Endometrial microvascular endothelial cells (primary cell): ENCODE data around the gene RALGPS1. TPM values are rescaled to one million over a fixed set of nuclear protein-coding genes. Genes with fewer than 3 reads are reported as not detected.
"Not testable (repeated sequence)": the region's sequence is repeated elsewhere in the genome, so short reads cannot be mapped to it uniquely, and the experiment has no call there.

Source experiments
- in situ Hi-C: cut with HindIII; loops from 2 replicates; pipeline ENCODE4 v1.10.0; 2017; ENCODE audit warnings: low sequenced_read_pairs, low pct_unique_long_range_greater_than_20kb; ENCODE audit errors: inconsistent ontology term
- total RNA-seq: library from RNA; depleted of rRNA; stranded (reverse); fragments of >200 nt; gene quantifications from one replicate; pipeline ENCODE4 v1.2.3, GENCODE V29; 2015; ENCODE audit errors: inconsistent ontology term

Gene RALGPS1
- total RNA-seq, 1 donor from 2014 or later: 1.6 TPM

GRCh38 chr9:127170103-127170502 lies 255.5 kb downstream of the RALGPS1 start:
- in situ Hi-C loops: no loop called here

DNA sequence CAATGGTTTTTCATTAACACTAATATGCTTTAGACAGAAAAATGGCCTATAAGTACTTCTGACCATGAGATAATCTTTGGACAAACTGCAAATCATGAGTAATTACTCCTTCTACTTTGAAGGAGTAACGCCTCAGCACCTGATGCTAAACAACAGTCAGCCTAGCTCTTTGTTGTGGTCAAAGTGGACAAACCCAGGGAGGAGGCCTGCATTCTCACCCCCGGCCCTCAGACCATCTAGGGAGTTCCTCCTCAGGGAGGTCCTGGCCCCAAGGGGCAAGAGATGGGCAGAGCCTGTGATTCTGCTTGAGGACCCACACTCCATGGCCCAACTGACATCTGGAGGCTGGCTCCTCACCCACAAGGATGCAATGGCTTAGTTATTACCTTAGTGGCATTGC lies 256.1 kb downstream of the RALGPS1 start:
- in situ Hi-C loops: no loop called here

GRCh38 chr9:127171348-127171747 lies 256.8 kb downstream of the RALGPS1 start:
- in situ Hi-C loops: not testable (repeated sequence)

DNA sequence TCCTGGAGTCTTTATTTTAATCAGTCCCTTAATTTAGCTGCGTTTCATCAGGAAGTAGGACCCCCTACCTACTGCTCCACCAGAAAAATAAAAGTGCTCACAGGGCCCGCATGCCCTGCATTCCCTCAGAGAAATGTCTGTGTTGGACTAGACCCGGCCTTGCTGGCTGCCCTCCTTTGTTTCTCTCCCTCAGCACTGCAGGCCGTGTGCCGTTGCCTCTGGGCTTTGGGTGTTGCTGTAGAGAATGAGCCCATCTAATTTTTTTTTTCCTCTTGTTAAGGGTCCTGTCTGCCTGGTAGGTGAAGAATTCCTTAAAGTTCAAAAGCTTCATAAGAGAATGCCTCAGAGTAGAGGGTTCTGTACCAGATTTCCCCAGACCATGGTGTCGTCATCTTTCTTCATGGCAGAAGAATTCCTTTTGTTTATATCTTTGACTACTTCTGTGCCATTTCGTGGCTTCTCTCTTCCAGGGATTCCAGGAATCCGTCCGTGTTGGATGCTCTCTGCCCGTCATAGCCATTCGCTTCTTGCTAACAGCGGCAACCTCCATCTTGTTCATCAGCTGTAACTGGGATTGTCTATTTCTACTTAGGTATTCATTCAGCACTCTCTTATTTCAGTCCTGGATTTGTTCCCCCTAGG lies 257.6 kb downstream of the RALGPS1 start:
- in situ Hi-C loops: no loop called here

GRCh38 chr9:127173063-127173462 lies 258.5 kb downstream of the RALGPS1 start:
- in situ Hi-C loops: no loop called here

DNA sequence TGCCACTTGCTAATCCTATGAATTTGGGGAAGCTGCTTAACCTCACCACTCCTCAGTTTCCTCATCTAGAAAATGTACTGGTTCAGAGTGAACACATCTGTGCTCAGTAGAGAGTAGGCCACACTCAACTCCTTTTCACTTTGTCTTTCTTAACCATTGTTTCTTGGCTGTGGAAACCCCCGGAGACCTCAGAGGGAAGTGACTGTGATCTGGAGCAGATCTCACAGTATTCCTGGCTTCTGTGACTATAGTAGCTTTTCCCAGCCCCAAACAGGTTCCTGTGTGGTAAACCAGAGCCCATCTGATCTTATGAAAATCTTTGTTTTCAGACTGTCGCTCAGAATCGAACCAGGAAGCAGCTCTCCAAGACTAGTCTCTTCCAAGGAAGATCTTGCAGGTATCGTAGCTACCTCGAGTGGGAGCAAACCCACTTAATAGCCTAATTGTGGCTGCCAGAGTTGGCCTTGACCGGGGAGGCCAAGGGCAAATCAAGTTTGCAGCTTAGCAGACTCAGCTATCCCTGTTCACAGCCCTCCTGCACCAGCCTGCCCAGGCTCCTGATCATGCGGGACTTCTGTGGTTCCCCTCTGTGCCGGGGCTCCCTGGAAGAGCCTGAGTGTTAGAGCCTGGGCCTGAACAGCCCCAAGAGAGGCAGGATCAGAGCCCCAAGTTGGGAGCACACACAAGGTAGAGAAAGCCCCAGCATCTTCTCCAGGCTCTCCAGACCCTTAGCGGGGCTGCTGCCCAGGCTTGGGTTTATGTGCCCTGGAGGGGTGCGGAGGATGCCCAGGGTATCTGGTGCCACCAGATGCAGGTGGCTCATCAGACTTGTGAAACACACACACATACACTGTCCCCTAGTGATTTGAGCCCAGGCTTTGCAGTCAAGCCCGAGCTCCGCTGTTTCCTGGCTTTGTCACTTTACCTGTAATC lies 260.1 kb downstream of the RALGPS1 start:
- in situ Hi-C loops: no loop called here

DNA sequence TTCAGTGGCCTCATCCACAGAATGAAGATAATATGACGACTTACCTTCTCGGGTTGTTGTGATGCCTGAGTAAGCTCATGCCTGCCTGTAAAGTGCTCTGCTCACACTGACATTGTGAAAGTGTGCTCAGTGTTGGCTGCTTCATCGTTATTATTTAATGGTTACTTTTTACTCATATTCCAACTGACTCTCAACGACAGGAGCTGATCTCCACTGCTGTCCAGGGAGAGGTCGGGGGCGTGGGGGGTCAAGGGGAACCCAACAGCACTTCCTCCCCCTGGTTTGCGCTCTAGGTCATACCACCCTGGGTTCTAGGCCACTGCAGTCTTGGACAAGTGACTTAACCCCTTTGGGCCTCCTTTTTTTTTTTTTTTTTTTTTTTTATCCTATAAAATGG lies 260.7 kb downstream of the RALGPS1 start:
- in situ Hi-C loops: no loop called here

- in situ Hi-C loops: no loop called here
These were observed 261.2 kb downstream of the RALGPS1 start for GRCh38 chr9:127175764-127176163.

- in situ Hi-C loops: no loop called here
These were observed 262.0 kb downstream of the RALGPS1 start for GRCh38 chr9:127176631-127177030.

GRCh38 chr9:127177231-127177630 lies 262.6 kb downstream of the RALGPS1 start:
- in situ Hi-C loops: no loop called here

GRCh38 chr9:127177665-127178265 lies 263.2 kb downstream of the RALGPS1 start:
- in situ Hi-C loops: no loop called here

GRCh38 chr9:127178686-127179632 lies 264.4 kb downstream of the RALGPS1 start:
- in situ Hi-C loops: no loop called here

DNA sequence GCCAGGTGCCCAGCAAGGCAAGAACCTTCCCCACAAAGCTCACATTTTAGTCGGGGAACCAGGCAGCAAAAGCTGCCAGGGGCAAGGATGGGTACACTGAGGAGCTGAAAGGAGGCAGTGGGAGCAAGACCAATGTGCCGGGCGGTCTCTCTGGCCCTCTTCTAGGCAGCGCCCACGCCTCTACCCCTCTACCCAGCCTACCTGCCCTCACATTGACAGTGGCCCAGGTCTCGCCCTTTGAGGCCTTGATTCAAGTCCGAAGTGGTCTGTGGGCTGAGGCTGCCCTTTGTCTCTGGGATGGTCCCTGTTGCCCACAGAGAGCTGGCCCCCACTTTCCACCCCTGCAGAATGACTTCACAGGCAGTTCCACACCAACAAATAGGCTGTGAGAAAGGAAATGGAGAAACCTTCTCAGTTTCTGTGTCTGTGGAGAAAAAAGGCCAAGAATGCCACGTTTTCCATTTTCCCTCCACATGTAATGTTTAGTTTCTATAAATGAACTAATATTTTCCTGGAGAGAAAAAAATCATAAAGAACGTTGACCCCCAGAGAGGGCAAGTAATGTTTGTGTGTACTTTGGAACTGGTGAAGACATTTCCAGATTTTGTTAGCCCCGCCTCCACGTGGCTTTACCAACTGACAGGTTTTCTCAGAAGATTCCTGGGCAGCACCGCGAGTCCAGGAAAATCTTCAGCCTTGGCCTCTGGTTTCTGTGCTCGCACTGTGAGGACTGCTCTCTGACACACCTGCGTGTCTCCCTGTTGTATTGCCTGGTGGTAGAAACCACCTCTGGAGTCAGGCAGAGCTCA lies 265.3 kb downstream of the RALGPS1 start:
- in situ Hi-C loops: no loop called here

DNA sequence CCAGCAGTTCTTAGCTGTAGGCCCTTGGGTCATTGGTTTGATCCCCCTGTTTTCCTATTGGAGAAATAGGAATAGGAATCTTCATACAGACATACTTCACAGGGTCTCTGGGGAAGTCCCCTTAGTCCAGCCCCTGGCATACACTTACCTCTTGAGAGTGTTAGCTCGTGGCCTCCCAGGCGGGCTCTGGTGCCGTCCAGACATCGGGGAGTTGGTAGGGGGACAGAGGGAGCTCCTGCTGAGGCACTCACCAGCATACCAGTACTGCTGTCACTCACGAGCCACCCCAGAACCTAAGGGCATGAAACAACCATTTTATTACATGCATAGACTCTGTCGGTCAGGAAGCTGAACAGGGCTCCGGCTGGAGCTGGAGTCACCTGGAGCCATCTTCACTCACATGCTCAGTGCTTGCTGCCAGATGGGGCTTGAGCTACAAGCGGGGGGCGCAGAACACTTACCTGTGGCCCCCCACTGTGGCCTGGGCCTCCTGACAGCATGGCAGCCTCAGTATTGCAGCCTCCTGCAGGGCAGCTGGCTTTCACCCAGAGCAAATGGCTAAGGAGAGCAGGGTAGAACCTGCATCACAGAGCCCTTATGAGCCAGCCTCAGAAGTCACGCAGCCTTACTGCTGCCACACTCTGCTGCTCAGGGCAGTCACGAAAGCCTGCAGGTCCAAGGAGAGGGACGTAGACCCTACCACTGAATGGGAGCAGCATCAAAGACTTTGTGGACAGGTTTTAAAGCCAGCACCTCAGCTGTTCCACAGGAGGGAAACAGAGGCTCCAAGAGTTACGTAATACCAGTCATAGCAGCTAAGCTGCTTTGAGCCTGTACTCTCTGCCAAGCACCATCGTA lies 266.1 kb downstream of the RALGPS1 start:
- in situ Hi-C loops: no loop called here

DNA sequence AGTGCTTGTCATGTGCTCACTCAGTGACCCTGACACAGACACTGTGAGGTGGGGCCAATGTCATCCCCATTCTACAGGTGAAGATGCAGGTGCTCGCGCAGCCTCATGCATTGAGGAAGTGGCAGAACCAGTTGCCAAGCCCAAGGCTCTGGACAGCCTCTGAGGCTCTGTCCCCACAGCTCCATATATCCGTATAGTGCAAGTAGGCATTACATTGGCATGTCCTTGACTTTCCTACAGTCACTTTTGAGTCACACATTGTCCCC lies 266.7 kb downstream of the RALGPS1 start:
- in situ Hi-C loops: no loop called here

DNA sequence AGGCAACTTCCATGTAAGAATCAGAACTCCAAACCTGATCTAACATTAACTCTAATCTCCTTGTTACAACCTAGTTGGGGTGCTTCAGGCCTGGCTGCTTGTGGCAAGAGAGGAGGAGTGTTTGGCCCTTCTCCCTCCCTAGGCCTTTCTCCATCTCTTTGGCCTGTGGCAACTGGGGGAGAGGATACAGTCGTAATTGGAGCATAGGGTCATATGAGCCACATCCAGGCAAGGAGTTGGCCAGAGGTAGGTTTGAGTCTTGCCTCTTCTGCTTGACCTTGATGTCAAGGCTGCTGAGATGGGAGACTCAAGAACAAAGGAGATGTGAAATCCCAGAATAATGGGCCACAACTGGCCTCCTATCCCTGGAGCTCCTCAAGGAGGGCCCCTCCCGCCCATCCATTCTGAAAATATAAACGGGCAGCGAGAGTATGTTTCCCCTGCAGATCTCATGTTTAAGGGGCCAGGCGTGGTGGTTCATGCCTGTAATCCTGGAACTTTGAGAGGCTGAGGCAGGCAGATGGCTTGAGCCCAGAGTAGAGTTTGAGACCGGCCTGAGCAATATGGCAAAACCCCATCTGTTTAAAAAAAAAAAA lies 267.1 kb downstream of the RALGPS1 start:
- in situ Hi-C loops: no loop called here
